ENCODE data around the gene PXMP4.

DNA sequence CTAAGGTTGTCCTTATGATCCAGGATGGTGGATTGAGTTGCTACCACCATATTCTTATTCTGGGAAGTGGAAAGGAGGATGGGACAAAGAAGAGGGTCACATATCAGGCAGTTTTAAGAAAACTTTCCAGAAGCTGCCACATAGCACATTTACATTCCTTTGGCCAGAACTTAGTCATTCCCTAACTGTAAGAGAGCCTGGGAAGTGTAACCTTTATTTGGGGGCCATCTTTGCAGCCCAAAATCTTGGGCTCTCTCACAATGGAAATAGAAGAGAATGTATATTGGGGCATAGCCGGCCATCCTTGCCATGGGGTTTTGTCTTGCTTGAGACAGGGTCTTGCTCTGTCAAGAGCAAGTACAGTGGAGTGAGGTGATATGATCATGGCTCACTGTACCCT lies 20.1 kb upstream of the PXMP4 start:
- TF ChIP-seq POLR2AphosphoS5 (IDR thresholded peaks at IDR 0.05; ENCODE audit: borderline replicate concordance, low read depth, low read length) (no peak), EZH2 (IDR thresholded peaks at IDR 0.05) (no peak)
